GM21528 (cell line): ENCODE data around the gene AFF3.

Experiments used
- ATAC-seq: cut with Tn5 transposase; IDR thresholded peaks from one replicate; pipeline ENCODE4 v1.9.1; 2021; ENCODE audit warnings: mild to moderate bottlenecking, moderate library complexity; ENCODE audit not compliant: unreplicated experiment, low FRiP score

The AFF3 gene

GRCh38 chr2:99865818-99866676 is 276.3 kb downstream of the AFF3 start:
- ATAC-seq, result no peak

GRCh38 chr2:99864561-99865553 is 277.5 kb downstream of the AFF3 start:
- ATAC-seq, result no peak

- ATAC-seq, result no peak
Measured at GRCh38 chr2:99863903-99864270, 278.5 kb downstream of the AFF3 start.

- ATAC-seq, result no peak
Measured at GRCh38 chr2:99863236-99863902, 279.0 kb downstream of the AFF3 start.

- ATAC-seq, result no peak
Measured at GRCh38 chr2:99862566-99862965, 279.8 kb downstream of the AFF3 start.

- ATAC-seq, result no peak
Measured at GRCh38 chr2:99861376-99861760, 281.0 kb downstream of the AFF3 start.

GRCh38 chr2:99860720-99861375 is 281.5 kb downstream of the AFF3 start:
- no peak for ATAC-seq

- no peak for ATAC-seq
Measured at GRCh38 chr2:99858951-99859596, 283.3 kb downstream of the AFF3 start.

GRCh38 chr2:99857867-99858444 is 284.4 kb downstream of the AFF3 start:
- ATAC-seq, result no peak

- ATAC-seq, result no peak
Measured at GRCh38 chr2:99857372-99857771, 285.0 kb downstream of the AFF3 start.

- ATAC-seq, result no peak
Measured at GRCh38 chr2:99856119-99856518, 286.3 kb downstream of the AFF3 start.

- no peak for ATAC-seq
Measured at GRCh38 chr2:99854236-99854852, 288.0 kb downstream of the AFF3 start.

GRCh38 chr2:99852956-99853355 is 289.4 kb downstream of the AFF3 start:
- ATAC-seq, result no peak

- no peak for ATAC-seq
Measured at GRCh38 chr2:99852376-99852934, 289.9 kb downstream of the AFF3 start.

- ATAC-seq, result no peak
Measured at GRCh38 chr2:99851811-99852210, 290.6 kb downstream of the AFF3 start.

GRCh38 chr2:99851089-99851488 is 291.3 kb downstream of the AFF3 start:
- ATAC-seq, result no peak

- ATAC-seq, result no peak
Measured at GRCh38 chr2:99850084-99850710, 292.2 kb downstream of the AFF3 start.

- no peak for ATAC-seq
Measured at GRCh38 chr2:99846462-99847107, 295.8 kb downstream of the AFF3 start.
